Uterus (tissue), 4 donors: ENCODE measurements around the gene CEBPG. TPM values are rescaled to one million over a fixed set of nuclear protein-coding genes. Genes with fewer than 3 reads are reported as not detected.

Experiments used
- DNase-seq, 2 donors: peaks; one replicate each; pipeline ENCODE4 v3.0.0-alpha.2; 2019 to 2020
- H3K27ac ChIP-seq, 2 donors: fragments of 200-600 bp; sonication (generic); 1 replicate in 1 of 2; 2 replicates in 1 of 2; pipeline ENCODE4 v1.5.1; 2016 to 2018
- H3K27me3 ChIP-seq, 2 donors: fragments of 200-600 bp; sonication (generic); one replicate each; pipeline ENCODE4 v1.5.1; 2018 to 2019; ENCODE audit warnings: control low read depth in 1 of 2
- H3K36me3 ChIP-seq, 2 donors: fragments of 200-600 bp; sonication (generic); one replicate each; pipeline ENCODE4 v1.5.1; 2019; ENCODE audit warnings: control low read depth in 1 of 2
- H3K4me1 ChIP-seq, 2 donors: fragments of 200-600 bp; sonication (generic); one replicate each; pipeline ENCODE4 v1.5.1; 2018 to 2019; ENCODE audit warnings: control low read depth in 1 of 2
- H3K4me3 ChIP-seq, 2 donors: fragments of 200-600 bp; sonication (generic); 1 replicate in 1 of 2; 2 replicates in 1 of 2; pipeline ENCODE4 v1.5.1; 2018 to 2019; ENCODE audit warnings: mild to moderate bottlenecking in 1 of 2
- H3K9me3 ChIP-seq, 2 donors: fragments of 200-600 bp; sonication (generic); one replicate each; pipeline ENCODE4 v1.5.1; 2019; ENCODE audit warnings: control low read depth in 1 of 2
- POLR2A ChIP-seq, 2 donors: fragments of 450-650 bp; IDR thresholded peaks; one replicate each; pipeline ENCODE4 v1.6.1; 2016; ENCODE audit warnings: antibody characterized with exemption in 2 of 2, mild to moderate bottlenecking in 1 of 2, moderate library complexity in 1 of 2
- intact Hi-C: fragments of 100-400 bp; cut with DNase I; formaldehyde crosslinking; loops from one replicate; pipeline ENCODE4 v1.15.1; 2023; ENCODE audit warnings: low total_unique reads
- total RNA-seq, 4 donors: library from RNA; depleted of rRNA in 3 of 4; stranded (reverse); fragments of >200 nt in 3 of 4; gene quantifications; one replicate each; pipeline versions ENCODE4 v1.1.0 to v1.2.4, GENCODE V29; 2014 to 2023
- TF ChIP-seq, protein P1 (sequence below), 4 experiments: fragments of 200-600 bp in 2 of 4; fragments of 450-650 bp in 2 of 4; sonication (generic) in 2 of 4; IDR thresholded peaks; one replicate each; pipeline ENCODE4 v1.5.1; 2016 to 2019; ENCODE audit warnings: antibody characterized with exemption in 4 of 4, mild to moderate bottlenecking in 2 of 4, moderate library complexity in 1 of 4
- donor health status: DM: yes; HTN: yes; CAD: no.

The CEBPG gene
- total RNA-seq, 4 donors from 2014 or later: 10.3 to 33.3 (median 25.5) TPM

- TF ChIP-seq, protein P1, sequence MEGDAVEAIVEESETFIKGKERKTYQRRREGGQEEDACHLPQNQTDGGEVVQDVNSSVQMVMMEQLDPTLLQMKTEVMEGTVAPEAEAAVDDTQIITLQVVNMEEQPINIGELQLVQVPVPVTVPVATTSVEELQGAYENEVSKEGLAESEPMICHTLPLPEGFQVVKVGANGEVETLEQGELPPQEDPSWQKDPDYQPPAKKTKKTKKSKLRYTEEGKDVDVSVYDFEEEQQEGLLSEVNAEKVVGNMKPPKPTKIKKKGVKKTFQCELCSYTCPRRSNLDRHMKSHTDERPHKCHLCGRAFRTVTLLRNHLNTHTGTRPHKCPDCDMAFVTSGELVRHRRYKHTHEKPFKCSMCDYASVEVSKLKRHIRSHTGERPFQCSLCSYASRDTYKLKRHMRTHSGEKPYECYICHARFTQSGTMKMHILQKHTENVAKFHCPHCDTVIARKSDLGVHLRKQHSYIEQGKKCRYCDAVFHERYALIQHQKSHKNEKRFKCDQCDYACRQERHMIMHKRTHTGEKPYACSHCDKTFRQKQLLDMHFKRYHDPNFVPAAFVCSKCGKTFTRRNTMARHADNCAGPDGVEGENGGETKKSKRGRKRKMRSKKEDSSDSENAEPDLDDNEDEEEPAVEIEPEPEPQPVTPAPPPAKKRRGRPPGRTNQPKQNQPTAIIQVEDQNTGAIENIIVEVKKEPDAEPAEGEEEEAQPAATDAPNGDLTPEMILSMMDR (IDR thresholded peaks at IDR 0.05): no peak
- TF ChIP-seq POLR2A (IDR thresholded peaks at IDR 0.05): no peak
- H3K4me3 ChIP-seq: no peak overlapping the region
- no peaks in the 10 kb centered on the region for H3K27me3 ChIP-seq
- no peaks in the 10 kb centered on the region for H3K36me3 ChIP-seq
- H3K9me3 ChIP-seq: no peaks in the 10 kb centered on the region
- intact Hi-C loops: no loop called here
- H3K27ac ChIP-seq: no peak overlapping the region
- no peak for DNase-seq
- H3K4me1 ChIP-seq: peaks cover 0 to 7% of the 10 kb centered on the region in 2 donors
Measured at GRCh38 chr19:33421368-33421767, 47.9 kb downstream of the CEBPG start.

DNA sequence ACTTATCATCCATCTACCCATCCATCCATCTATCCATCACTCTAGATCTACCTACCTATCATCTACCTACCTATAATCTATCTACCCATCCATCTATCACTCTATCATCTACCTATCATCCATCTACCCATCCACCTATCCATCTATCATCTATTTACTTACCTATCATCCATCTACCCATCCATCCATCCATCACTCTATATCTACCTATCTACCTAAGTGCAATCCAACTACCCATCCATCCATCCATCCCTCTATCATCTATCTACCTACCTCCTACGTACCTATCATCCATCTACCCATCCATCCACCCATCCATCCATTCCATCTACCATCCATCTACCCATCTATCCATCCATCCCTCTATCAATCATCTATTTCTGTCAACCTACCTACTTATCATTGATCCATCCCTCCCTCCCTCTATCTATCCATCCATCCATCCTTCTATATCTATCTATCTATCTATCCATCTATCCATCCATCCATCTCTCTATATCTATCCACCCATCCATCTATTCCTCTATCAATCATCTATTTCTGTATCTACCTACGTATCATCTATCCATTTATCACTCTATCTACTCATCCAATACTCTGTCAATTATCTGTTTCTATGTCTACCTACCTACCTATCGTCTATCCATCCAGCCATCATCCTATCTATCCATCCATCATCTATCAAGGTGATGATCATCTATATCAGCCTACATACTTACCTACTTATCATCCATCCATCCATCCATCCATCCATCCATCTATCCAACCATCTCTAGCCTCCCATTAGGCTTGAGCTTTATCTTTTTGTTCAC is 49.1 kb downstream of the CEBPG start:
- Histone ChIP-seq H3K9me3 (no peaks in the 10 kb centered on the region), H3K36me3 (no peaks in the 10 kb centered on the region), H3K27ac (no peak overlapping the region), H3K27me3 (no peaks in the 10 kb centered on the region), H3K4me1 (no peaks in the 10 kb centered on the region), H3K4me3 (no peak overlapping the region)
- no peak for DNase-seq
- intact Hi-C loops: no loop called here
- TF ChIP-seq POLR2A (IDR thresholded peaks at IDR 0.05): no peak
- TF ChIP-seq, protein P1 (IDR thresholded peaks at IDR 0.05): no peak

GRCh38 chr19:33424181-33424580 is 50.7 kb downstream of the CEBPG start:
- Histone ChIP-seq H3K9me3 (no peaks in the 10 kb centered on the region), H3K4me1 (no peaks in the 10 kb centered on the region), H3K4me3 (no peak overlapping the region), H3K36me3 (no peaks in the 10 kb centered on the region), H3K27me3 (no peaks in the 10 kb centered on the region), H3K27ac (no peak overlapping the region)
- TF ChIP-seq POLR2A (IDR thresholded peaks at IDR 0.05): no peak
- TF ChIP-seq, protein P1 (IDR thresholded peaks at IDR 0.05): no peak
- intact Hi-C loops: no loop called here
- no peak for DNase-seq

DNA sequence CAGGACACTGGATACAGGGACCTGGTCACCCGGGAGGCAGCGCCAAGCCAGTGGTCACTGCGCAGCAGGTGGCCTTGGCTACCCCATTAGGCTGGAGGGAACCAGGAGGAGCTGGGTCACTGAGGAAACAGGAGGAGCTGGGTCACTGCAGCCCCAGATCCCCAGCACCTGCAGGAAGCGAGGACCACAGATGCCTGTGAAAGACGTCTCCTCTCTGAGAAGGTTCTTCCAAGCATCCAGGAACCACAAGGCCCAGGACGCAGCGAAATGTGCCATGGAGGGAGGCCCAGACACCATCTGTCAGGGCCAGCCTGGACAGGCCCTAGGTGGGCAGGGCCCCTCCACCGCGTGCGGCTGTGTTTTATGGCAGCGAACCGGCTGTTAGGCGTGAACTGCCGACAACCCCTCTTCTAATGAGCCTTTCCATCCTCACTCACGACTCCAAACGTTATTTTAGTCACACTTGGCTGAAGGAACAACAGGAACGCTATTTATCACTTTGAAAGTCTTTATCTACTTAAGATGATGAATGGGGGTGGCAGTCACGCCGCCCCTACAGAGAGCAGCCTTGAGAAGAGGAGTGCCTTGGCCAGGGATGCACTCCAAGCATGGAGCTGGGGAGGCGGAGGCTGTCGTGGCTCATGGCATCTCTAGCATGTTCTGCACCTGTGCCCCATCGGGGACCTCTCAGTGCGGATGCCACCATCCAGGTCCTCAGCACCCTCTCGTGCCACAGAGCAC is 53.3 kb downstream of the CEBPG start:
- no peaks in the 10 kb centered on the region for H3K9me3 ChIP-seq
- no peak overlapping the region for H3K4me3 ChIP-seq
- no peak overlapping the region for H3K27ac ChIP-seq
- H3K4me1 ChIP-seq: no peaks in the 10 kb centered on the region
- TF ChIP-seq, protein P1 (IDR thresholded peaks at IDR 0.05): no peak
- no peak for TF ChIP-seq POLR2A (IDR thresholded peaks at IDR 0.05)
- H3K27me3 ChIP-seq: no peaks in the 10 kb centered on the region
- H3K36me3 ChIP-seq: no peaks in the 10 kb centered on the region
- no peak for DNase-seq
- intact Hi-C loops: no loop called here
